PC-9 (cell line): Measurements from ENCODE around the gene ZNF692.

Experiments
- CTCF ChIP-seq: fragments of 200-600 bp; sonication (generic); conservative IDR thresholded peaks from 2 replicates; pipeline ENCODE4 v1.6.1; 2017; ENCODE audit warnings: mixed run types, antibody characterized with exemption, mild to moderate bottlenecking, moderate library complexity
- EZH2 ChIP-seq: fragments of 200-600 bp; sonication (generic); IDR thresholded peaks from 2 replicates; pipeline ENCODE4 v1.8.0; 2017; ENCODE audit warnings: antibody characterized with exemption, low read depth

GRCh38 chr1:248862695-248862997 is 3.8 kb upstream of the ZNF692 start:
- no peak for TF ChIP-seq CTCF
- no peak for TF ChIP-seq EZH2
